GM21786 (cell line): Measurements from ENCODE around the gene TAB2.

Source experiments
- ATAC-seq: cut with Tn5 transposase; IDR thresholded peaks from one replicate; pipeline ENCODE4 v1.9.1; 2021; ENCODE audit not compliant: unreplicated experiment

The TAB2 gene

DNA sequence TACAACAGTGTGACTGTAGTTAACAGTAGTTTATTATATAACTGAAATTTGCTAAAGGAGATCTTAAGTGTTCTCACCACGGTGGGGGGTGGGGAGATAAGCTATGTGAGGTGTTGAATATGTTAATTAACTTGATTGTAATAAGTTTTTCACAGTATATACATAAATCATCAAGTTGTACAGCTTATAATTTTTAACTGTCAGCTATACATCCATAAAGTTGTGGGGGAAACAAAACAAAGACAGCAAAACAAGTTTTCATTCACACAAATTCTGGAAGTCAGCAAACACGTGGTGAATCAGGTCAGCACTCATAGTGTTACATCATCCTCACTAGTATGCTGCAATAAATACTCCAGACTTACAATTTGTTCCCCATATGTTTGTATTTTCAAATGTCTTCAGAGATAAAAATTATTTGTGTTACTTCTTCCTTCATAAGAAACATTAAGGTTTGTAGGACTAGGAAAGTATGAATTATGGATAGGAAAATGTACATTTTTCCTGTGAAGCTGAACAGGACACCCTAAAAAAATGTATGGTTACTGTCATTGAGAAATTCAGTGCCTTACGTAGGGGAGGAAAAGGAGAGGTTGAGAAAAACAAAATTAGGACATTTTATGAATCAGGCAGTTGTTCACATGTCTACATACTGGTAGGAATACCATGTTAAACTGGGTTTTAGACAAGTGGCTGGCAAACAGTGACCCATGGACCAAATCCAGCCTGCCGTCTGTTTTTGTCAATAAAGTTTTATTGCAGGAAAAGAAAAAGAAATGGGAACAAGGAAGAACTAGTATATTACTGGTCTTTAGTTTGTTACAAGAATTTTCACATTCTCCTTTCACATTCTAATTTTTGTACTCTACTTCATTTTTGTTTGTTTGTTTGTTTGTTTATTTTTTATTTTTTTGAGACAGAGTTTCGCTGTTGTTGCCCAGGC, 88.6 kb downstream of the TAB2 start:
- ATAC-seq: no peak

DNA sequence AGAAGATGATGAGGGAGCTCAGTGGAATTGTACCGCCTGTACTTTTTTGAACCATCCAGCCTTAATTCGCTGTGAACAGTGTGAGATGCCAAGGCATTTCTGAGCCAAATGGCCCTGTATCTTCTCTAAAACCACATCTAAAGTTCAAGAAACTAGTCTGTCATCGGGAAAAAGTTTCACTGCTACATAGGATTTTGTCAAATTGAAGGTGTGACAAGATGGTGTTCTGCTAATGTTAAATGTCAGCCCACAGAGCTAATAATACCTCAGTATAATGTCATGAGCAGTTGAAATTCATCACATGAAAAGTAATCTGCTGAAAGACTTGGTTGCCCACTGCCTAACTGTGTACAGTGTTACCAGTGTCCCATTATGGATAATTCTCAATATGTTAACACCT, 92.1 kb downstream of the TAB2 start:
- no peak for ATAC-seq

GRCh38 chr6:149410557-149410956, 93.0 kb downstream of the TAB2 start:
- ATAC-seq: no peak

DNA sequence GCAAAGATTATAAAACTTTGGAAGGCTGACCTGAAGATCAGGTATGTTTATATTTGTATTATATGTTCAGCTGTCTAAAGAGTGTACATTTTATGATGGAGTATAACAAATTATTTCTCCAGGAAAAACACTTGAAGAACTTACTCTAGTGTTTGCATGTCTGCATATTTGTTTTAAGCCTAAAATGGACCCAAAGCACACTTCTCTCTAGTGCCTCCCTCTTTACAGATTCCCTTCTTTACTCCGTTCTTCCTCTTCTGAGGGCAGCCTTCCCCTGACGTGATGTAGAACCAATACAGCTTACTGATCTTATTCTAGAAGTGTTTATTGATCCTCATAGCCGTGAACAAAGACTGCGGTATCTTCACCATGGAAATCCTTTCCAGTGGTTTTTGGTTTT, 96.5 kb downstream of the TAB2 start:
- no peak for ATAC-seq

- no peak for ATAC-seq
Measured at GRCh38 chr6:149414821-149415220, 97.3 kb downstream of the TAB2 start.

GRCh38 chr6:149419696-149420404, 102.3 kb downstream of the TAB2 start:
- ATAC-seq: no peak

DNA sequence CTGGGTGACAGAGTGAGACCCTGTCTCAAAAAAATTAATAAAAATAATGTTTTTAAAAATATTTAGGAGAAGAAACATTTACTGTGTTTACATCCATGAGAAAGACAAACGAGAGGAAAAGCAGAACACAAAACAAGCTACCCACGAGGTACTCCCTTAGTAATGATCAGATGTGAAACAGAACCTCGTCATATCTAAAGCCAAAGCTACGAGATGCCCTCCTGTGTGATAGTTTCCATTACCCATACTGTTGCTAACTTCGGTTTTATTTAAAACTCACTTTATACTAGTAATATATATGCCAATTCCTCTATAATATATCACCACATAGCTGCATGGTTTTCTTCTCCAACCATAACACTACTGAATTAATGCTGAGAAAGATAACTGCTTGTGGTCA, 103.6 kb downstream of the TAB2 start:
- ATAC-seq: no peak

GRCh38 chr6:149422581-149422980, 105.1 kb downstream of the TAB2 start:
- no peak for ATAC-seq

DNA sequence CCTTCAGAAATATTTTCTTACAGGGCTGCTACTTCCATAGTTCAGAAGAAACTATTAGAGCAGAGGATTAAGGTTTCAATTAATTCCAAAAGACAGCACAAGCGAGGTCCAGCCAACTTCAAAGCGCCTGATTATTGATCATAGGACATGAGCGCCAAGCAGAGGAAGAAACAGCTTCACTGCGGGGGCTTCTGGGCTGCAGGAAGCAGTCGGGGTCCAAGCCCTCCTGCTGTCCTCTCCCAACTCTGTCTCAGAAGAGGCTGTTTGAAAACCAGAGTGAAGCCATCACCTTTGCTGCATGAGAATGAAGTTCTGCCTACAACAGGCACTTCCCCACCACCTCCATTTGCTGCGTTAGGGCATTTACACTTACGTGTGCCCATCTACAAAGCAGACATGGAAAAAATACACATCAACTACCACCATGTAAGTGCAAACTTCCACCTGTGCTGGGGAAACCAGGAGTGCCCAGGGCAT, 106.5 kb downstream of the TAB2 start:
- no peak for ATAC-seq

- ATAC-seq: no peak
Measured at GRCh38 chr6:149425224-149425623, 107.7 kb downstream of the TAB2 start.

DNA sequence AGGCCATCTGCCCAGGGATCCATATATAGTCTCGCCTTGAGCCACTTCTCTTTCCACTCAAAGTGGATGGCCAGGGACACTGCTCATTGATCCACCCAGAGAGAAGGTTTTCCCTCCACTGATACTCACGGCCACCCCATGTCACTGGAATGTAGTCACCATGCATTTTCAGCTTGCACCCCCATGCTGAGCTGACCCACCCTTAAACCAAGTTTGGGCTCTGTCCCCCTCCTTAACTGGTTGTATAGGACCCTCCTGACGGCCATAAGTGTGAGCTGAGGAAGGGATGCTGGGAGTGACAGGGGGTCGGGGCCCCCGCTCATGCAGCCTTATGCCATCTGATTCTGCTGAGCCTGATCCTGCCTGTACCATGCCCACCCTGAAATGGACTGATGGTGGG, 108.2 kb downstream of the TAB2 start:
- ATAC-seq: no peak

- ATAC-seq: no peak
Measured at GRCh38 chr6:149428606-149429005, 111.1 kb downstream of the TAB2 start.

- ATAC-seq: no peak
Measured at GRCh38 chr6:149429427-149430360, 112.2 kb downstream of the TAB2 start.

DNA sequence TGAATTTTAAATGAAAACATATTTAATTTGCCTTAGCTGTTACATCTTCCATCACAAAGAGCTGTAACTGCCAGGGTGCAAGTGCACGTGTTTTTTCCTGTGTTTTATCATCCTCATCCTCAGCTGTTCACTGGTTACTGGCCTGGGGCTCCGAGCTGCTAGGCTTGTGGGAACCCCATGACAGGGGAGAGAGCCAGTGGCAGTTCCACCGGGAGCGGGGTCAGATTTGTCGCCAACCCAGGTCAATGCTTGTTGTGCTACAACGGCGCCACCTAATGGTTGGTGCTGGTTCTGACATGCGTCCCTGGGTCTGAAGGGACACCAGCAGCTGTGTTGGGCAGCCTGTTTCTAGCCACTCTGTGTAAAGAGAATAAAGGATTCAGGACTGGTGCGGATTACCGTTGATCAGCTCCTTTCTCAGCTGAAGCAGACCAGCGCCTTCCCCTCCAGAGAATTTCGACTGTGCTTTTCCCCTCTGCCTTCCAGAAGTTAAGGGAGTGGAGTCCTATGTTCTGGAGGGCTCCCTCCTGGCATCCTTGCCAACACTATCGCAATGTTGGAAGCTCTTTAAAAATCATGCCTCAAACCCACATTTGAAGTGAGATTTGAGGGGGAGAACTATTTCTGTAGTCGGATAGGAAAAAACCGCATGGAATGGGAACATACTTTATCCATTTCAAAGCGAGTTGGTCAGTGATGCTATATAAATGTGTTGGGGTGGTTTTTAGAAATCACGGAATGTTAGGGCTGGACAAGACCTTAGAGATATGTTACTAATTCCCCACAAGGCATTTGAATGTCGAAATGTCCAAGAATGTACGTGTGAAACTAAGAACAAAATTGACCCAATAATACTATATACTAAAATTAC, 114.6 kb downstream of the TAB2 start:
- peak; percentile 94 for ATAC-seq

DNA sequence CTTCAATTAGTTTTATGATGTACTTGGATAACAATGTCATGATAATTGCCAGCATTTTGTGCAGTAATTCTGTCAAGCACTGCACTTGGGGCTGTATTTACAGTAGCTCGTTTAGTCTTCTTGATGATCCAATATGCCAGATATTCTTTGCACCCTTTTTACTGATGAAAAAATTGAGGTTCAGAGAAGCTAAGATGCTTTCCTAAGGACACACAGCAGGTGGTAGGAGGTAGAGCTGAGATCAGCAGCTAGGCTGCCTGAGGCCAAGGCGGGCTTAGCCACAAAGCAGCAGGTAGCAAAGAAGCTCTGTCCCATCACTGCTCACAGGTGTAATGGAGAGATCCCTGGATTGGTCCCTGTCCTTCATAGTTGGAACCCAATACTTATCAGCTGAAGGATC, 115.9 kb downstream of the TAB2 start:
- ATAC-seq: no peak

- ATAC-seq: no peak
Measured at GRCh38 chr6:149433881-149434280, 116.4 kb downstream of the TAB2 start.

- ATAC-seq: no peak
Measured at GRCh38 chr6:149435919-149436586, 118.5 kb downstream of the TAB2 start.

DNA sequence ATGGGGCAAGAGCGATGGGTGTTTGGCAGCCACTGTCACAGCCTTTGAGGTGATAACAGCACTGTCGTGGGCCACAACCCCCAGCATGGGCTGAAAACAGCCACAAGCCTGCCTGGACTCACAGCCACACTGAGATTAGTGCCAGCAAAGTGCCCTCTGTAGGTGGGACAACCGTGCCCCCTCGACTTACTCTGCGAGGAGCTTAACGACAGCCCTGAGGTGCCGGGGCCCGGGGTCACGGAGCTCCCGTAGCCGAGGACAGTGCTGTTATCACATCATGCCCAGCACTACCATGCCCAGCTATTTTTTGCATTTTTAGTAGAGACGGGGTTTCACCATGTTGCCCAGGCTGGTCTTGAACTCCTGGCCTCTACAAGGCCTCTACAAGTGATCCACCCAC, 119.1 kb downstream of the TAB2 start:
- ATAC-seq: no peak

DNA sequence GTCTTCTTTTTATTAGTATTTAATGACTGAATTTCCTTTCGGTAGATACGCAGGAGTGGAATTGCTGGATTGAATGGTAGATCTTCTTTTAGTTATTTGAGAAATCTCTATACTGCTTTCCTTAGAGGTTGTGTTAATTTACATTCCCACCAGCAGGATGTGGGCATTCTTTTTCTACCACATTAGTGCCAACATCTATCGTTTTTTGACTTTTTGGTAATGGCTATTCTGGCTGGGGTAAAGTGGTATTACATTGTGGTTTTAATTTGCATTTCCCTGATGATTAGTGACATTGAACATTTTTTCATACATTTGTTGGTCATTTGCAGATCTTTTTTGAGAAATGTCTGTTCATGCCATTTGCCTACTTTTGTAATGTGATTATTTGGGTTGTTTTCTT, 119.7 kb downstream of the TAB2 start:
- ATAC-seq: no peak

- peak; percentile 80 for ATAC-seq
Measured at GRCh38 chr6:149438855-149439254, 121.3 kb downstream of the TAB2 start.
